Measurements from ENCODE around the gene RNF222.

DNA sequence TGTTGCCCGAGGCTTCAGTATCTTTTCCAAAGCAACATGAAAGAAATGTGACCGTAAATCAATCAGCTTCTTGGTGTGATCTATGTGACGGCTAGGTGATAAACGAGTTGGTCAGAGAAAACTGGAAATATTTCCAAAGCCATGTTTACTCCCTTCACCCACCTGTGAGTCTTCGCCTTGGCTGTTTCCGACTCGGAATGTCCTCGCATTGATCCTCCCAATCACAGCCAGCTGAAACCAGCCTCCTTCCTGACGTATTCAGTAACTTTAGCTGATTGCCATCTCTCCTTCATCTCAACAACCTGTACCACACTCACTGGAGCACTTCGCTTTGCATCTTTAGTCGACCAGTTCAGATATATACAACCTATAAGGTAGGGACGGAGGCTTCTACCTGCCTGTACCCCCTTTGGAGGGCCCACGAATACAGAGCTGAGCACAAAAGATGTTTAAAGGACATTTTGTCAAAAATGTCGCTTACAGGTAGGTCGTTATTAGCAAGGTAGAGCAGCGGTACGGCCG is 21.8 kb downstream of the RNF222 start:
- TF ChIP-seq, protein P1, sequence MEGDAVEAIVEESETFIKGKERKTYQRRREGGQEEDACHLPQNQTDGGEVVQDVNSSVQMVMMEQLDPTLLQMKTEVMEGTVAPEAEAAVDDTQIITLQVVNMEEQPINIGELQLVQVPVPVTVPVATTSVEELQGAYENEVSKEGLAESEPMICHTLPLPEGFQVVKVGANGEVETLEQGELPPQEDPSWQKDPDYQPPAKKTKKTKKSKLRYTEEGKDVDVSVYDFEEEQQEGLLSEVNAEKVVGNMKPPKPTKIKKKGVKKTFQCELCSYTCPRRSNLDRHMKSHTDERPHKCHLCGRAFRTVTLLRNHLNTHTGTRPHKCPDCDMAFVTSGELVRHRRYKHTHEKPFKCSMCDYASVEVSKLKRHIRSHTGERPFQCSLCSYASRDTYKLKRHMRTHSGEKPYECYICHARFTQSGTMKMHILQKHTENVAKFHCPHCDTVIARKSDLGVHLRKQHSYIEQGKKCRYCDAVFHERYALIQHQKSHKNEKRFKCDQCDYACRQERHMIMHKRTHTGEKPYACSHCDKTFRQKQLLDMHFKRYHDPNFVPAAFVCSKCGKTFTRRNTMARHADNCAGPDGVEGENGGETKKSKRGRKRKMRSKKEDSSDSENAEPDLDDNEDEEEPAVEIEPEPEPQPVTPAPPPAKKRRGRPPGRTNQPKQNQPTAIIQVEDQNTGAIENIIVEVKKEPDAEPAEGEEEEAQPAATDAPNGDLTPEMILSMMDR (IDR thresholded peaks at IDR 0.05), result no peak
- TF ChIP-seq POLR2A (IDR thresholded peaks at IDR 0.05), result no peak
